K562 (cell line): Measurements from ENCODE around the gene HSD3B7. TPM values are rescaled to one million over a fixed set of nuclear protein-coding genes. Genes with fewer than 3 reads are reported as not detected.
A peak's percentile ranks its signal among the peaks of the same experiment; 100 is the strongest.

Experiments
- CBX5 ChIP-seq: IDR thresholded peaks from 2 replicates; pipeline ENCODE4 v1.6.1; 2014; ENCODE audit warnings: low read depth, borderline replicate concordance
- DNMT1 ChIP-seq: fragments of 450-650 bp; IDR thresholded peaks from 2 replicates; pipeline ENCODE4 v1.6.1; 2016; ENCODE audit warnings: antibody characterized with exemption, mild to moderate bottlenecking
- ESRRB ChIP-seq: fragments of 250-450 bp; sonication (Bioruptor Pico); IDR thresholded peaks from 2 replicates; pipeline ENCODE4 v1.5.0; 2020; ENCODE audit warnings: mild to moderate bottlenecking, moderate library complexity, borderline replicate concordance
- ETV6 ChIP-seq, 3 experiments: fragments of 150-350 bp in 1 of 3; sonication (generic) in 1 of 3; formaldehyde crosslinking in 1 of 3; IDR thresholded peaks; 2 replicates each; pipeline versions ENCODE4 v1.6.1 to v1.8.0; 2014 to 2022; ENCODE audit warnings: borderline replicate concordance in 2 of 3, low read depth in 2 of 3, antibody characterized with exemption in 1 of 3, low read length in 1 of 3, mild to moderate bottlenecking in 1 of 3, missing genetic modification reagents in 1 of 3
- FOXK1 ChIP-seq: sonication (generic); formaldehyde crosslinking; IDR thresholded peaks from 2 replicates; pipeline ENCODE4 v1.8.0; 2022; ENCODE audit warnings: missing genetic modification reagents, mild to moderate bottlenecking, borderline replicate concordance
- KAT8 ChIP-seq: fragments of 450-650 bp; IDR thresholded peaks from 2 replicates; pipeline ENCODE4 v1.6.1; 2016; ENCODE audit warnings: low read depth, mild to moderate bottlenecking
- MCM3 ChIP-seq: fragments of 450-650 bp; IDR thresholded peaks from 2 replicates; pipeline ENCODE4 v1.6.1; 2016
- SRSF3 ChIP-seq: fragments of 200-400 bp; formaldehyde crosslinking; IDR thresholded peaks from 2 replicates; pipeline ENCODE4 v1.6.1; 2016; ENCODE audit warnings: mild to moderate bottlenecking, low read length, moderate library complexity; ENCODE audit not compliant: insufficient read depth
- TFAM ChIP-seq: fragments of 250-450 bp; sonication (Bioruptor Pico); conservative IDR thresholded peaks from 2 replicates; pipeline ENCODE4 v1.5.0; 2021; ENCODE audit warnings: mild to moderate bottlenecking, moderate library complexity
- XRCC4 ChIP-seq: IDR thresholded peaks from one replicate; pipeline ENCODE4 v1.6.1; 2011; ENCODE audit not compliant: insufficient read depth, insufficient read length; ENCODE audit errors: extremely low read depth
- ZNF561 ChIP-seq: fragments of 450-650 bp; formaldehyde crosslinking; conservative IDR thresholded peaks from 2 replicates; pipeline ENCODE4 v1.4.0; 2020; ENCODE audit warnings: mild to moderate bottlenecking, moderate library complexity
- polyA plus RNA-seq, 8 experiments: library from polyadenylated mRNA; depleted of rRNA in 4 of 8; stranded (reverse) in 5 of 8; unstranded in 3 of 8; fragments of >200 nt; fragmentation: Nextera tagmentation in 2 of 8; fragmentation: Illumina TruSeq in 1 of 8; extraction: Ambion mirVana in 2 of 8; extraction: Trizol in 1 of 8; gene quantifications; 2 replicates each; pipeline versions ENCODE4 v1.2.1 to v1.2.3, GENCODE V29; 2011 to 2014; ENCODE audit warnings: inconsistent platforms in 1 of 8, missing spikeins in 1 of 8
- total RNA-seq, 7 experiments: library from RNA; depleted of rRNA in 6 of 7; stranded (reverse); fragments of >200 nt in 6 of 7; fragmentation: Illumina TruSeq in 2 of 7; extraction: Trizol in 2 of 7; gene quantifications; 2 replicates each; pipeline versions ENCODE4 v1.2.1 to v1.2.3, GENCODE V29; 2011 to 2021; ENCODE audit warnings: low replicate concordance in 1 of 7
- TF ChIP-seq, protein P1 (sequence below): fragments of 250-450 bp; sonication (Bioruptor Pico); IDR thresholded peaks from 2 replicates; pipeline ENCODE4 v1.9.0; 2021; ENCODE audit warnings: mild to moderate bottlenecking, inconsistent platforms
- TF ChIP-seq, protein P2 (sequence below), 2 experiments: fragments of 450-650 bp in 1 of 2; sonication (generic) in 1 of 2; formaldehyde crosslinking; conservative IDR thresholded peaks; 2 replicates each; pipeline versions ENCODE4 v1.4.0 to v1.8.1; 2020 to 2022; ENCODE audit warnings: mild to moderate bottlenecking in 1 of 2, missing genetic modification reagents in 1 of 2
- TF ChIP-seq, protein P3 (sequence below): fragments of 250-450 bp; sonication (Bioruptor Pico); IDR thresholded peaks from 2 replicates; pipeline ENCODE4 v1.4.0; 2020; ENCODE audit warnings: mild to moderate bottlenecking, moderate library complexity, borderline replicate concordance
- TF ChIP-seq, protein P4 (sequence below): fragments of 200-400 bp; formaldehyde crosslinking; IDR thresholded peaks from 2 replicates; pipeline ENCODE4 v1.6.1; 2017; ENCODE audit warnings: mild to moderate bottlenecking, low read depth, low read length, moderate library complexity
- TF ChIP-seq, protein P5 (sequence below): fragments of 450-650 bp; IDR thresholded peaks from 2 replicates; pipeline ENCODE4 v1.6.1; 2016; ENCODE audit warnings: missing biosample characterization, missing genetic modification characterization

HSD3B7 gene
- total and polyA plus RNA-seq, 9 of the 15 experiments (the other 6 are each of a cell fraction or from before 2014, with no cell fraction given) = 5.4 to 49.1 (median 23.0) TPM

DNA sequence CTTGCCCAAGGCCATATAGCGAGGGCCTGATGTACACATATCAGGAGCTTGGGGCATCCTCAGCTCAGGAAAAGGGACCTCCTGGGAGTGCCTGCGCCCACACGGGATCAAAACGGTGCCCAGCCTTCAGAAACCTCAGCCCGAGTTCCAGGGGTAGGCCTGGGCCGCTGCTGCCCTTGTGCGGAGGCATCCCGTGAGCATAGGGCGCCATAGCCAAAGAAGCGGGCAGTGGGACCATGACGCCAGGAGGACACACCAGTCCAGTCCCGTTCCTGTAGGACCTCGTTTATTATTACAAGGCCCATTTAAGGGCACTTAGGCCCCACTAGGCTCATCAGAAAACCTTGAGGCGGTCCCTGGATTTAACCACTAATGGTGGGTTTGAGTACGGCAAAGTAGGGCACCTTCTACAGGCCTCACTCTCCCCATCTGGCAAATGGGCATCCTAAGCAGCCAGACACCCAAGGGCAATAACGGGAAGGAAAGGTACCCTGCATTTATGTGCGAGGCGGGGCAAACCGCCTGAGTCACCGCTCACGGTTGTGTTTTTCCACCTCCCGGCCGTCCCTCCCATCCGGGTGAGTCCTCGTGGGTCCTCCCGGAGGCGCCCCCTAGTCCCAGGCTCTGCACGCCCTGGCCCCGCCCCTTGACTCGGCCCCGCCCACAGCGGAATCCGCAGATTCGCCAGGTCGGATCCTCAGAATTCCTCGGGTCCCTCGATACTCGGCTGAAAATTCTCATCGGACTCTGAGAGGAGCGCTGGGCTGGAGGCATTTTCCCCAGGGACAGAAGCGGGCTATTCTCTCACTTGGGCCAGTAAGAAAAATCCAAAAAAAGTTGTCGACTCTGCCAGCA is 28.2 kb upstream of the HSD3B7 start (continued):
- TF ChIP-seq, protein P1, sequence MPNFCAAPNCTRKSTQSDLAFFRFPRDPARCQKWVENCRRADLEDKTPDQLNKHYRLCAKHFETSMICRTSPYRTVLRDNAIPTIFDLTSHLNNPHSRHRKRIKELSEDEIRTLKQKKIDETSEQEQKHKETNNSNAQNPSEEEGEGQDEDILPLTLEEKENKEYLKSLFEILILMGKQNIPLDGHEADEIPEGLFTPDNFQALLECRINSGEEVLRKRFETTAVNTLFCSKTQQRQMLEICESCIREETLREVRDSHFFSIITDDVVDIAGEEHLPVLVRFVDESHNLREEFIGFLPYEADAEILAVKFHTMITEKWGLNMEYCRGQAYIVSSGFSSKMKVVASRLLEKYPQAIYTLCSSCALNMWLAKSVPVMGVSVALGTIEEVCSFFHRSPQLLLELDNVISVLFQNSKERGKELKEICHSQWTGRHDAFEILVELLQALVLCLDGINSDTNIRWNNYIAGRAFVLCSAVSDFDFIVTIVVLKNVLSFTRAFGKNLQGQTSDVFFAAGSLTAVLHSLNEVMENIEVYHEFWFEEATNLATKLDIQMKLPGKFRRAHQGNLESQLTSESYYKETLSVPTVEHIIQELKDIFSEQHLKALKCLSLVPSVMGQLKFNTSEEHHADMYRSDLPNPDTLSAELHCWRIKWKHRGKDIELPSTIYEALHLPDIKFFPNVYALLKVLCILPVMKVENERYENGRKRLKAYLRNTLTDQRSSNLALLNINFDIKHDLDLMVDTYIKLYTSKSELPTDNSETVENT = no peak
- TF ChIP-seq XRCC4 (no peak), ETV6 (IDR thresholded peaks at IDR 0.05; ENCODE audit: borderline replicate concordance in 1 of 2, low read depth in 2 of 2, low read length in 1 of 2) (no peak), ETV6 (CRISPR knock-in tag; IDR thresholded peaks at IDR 0.05; ENCODE audit: borderline replicate concordance) (no peak), SRSF3 (no peak), KAT8 (no peak), CBX5 (no peak), DNMT1 (no peak; the same call in 1 of the 2 replicates), MCM3 (no peak), ZNF561 (CRISPR knock-in tag) (no peak; the same call in 1 of the 2 replicates), FOXK1 (CRISPR knock-in tag) (peak; percentile 55), TFAM (CRISPR knock-in tag) (no peak), ESRRB (CRISPR knock-in tag) (no peak)
- TF ChIP-seq, protein P2, sequence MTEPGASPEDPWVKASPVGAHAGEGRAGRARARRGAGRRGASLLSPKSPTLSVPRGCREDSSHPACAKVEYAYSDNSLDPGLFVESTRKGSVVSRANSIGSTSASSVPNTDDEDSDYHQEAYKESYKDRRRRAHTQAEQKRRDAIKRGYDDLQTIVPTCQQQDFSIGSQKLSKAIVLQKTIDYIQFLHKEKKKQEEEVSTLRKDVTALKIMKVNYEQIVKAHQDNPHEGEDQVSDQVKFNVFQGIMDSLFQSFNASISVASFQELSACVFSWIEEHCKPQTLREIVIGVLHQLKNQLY (CRISPR knock-in tag; conservative IDR thresholded peaks at IDR 0.05) = no peak
- TF ChIP-seq, protein P3, sequence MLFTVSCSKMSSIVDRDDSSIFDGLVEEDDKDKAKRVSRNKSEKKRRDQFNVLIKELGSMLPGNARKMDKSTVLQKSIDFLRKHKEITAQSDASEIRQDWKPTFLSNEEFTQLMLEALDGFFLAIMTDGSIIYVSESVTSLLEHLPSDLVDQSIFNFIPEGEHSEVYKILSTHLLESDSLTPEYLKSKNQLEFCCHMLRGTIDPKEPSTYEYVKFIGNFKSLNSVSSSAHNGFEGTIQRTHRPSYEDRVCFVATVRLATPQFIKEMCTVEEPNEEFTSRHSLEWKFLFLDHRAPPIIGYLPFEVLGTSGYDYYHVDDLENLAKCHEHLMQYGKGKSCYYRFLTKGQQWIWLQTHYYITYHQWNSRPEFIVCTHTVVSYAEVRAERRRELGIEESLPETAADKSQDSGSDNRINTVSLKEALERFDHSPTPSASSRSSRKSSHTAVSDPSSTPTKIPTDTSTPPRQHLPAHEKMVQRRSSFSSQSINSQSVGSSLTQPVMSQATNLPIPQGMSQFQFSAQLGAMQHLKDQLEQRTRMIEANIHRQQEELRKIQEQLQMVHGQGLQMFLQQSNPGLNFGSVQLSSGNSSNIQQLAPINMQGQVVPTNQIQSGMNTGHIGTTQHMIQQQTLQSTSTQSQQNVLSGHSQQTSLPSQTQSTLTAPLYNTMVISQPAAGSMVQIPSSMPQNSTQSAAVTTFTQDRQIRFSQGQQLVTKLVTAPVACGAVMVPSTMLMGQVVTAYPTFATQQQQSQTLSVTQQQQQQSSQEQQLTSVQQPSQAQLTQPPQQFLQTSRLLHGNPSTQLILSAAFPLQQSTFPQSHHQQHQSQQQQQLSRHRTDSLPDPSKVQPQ (CRISPR knock-in tag) = no peak
- TF ChIP-seq, protein P4, sequence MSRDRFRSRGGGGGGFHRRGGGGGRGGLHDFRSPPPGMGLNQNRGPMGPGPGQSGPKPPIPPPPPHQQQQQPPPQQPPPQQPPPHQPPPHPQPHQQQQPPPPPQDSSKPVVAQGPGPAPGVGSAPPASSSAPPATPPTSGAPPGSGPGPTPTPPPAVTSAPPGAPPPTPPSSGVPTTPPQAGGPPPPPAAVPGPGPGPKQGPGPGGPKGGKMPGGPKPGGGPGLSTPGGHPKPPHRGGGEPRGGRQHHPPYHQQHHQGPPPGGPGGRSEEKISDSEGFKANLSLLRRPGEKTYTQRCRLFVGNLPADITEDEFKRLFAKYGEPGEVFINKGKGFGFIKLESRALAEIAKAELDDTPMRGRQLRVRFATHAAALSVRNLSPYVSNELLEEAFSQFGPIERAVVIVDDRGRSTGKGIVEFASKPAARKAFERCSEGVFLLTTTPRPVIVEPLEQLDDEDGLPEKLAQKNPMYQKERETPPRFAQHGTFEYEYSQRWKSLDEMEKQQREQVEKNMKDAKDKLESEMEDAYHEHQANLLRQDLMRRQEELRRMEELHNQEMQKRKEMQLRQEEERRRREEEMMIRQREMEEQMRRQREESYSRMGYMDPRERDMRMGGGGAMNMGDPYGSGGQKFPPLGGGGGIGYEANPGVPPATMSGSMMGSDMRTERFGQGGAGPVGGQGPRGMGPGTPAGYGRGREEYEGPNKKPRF = no peak
- TF ChIP-seq, protein P5, sequence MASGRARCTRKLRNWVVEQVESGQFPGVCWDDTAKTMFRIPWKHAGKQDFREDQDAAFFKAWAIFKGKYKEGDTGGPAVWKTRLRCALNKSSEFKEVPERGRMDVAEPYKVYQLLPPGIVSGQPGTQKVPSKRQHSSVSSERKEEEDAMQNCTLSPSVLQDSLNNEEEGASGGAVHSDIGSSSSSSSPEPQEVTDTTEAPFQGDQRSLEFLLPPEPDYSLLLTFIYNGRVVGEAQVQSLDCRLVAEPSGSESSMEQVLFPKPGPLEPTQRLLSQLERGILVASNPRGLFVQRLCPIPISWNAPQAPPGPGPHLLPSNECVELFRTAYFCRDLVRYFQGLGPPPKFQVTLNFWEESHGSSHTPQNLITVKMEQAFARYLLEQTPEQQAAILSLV (tag) = no peak
